HepG2 (cell line): ENCODE measurements around the gene WWP2. TPM values are rescaled to one million over a fixed set of nuclear protein-coding genes. Genes with fewer than 3 reads are reported as not detected.

Experiments used
- CAMTA2 ChIP-seq: sonication (generic); formaldehyde crosslinking; IDR thresholded peaks from 2 replicates; pipeline ENCODE4 v1.4.0; 2020; ENCODE audit warnings: mild to moderate bottlenecking, missing genetic modification reagents, borderline replicate concordance
- GATAD2A ChIP-seq: IDR thresholded peaks from 2 replicates; pipeline ENCODE4 v1.6.1; 2016
- HMG20B ChIP-seq: conservative IDR thresholded peaks from 2 replicates; pipeline ENCODE4 v1.6.1; 2016; ENCODE audit warnings: missing genetic modification reagents, missing compliant biosample characterization
- HNRNPUL1 ChIP-seq: fragments of 200-400 bp; formaldehyde crosslinking; IDR thresholded peaks from 2 replicates; pipeline ENCODE4 v1.6.1; 2017; ENCODE audit warnings: low read depth, mild to moderate bottlenecking, low read length, moderate library complexity
- JUNB ChIP-seq: sonication (generic); formaldehyde crosslinking; IDR thresholded peaks from 2 replicates; pipeline ENCODE4 v1.8.0; 2022; ENCODE audit warnings: missing genetic modification reagents, mild to moderate bottlenecking, borderline replicate concordance
- KDM1A ChIP-seq: IDR thresholded peaks from 2 replicates; pipeline ENCODE4 v1.6.1; 2016; ENCODE audit warnings: missing compliant biosample characterization
- MAF1 ChIP-seq: sonication (generic); formaldehyde crosslinking; IDR thresholded peaks from 2 replicates; pipeline ENCODE4 v1.5.0; 2020; ENCODE audit warnings: missing genetic modification reagents, borderline replicate concordance
- PHF21A ChIP-seq: sonication (generic); formaldehyde crosslinking; IDR thresholded peaks from 2 replicates; pipeline ENCODE4 v1.5.0; 2020; ENCODE audit warnings: mild to moderate bottlenecking, missing genetic modification reagents
- RFXANK ChIP-seq: IDR thresholded peaks from 2 replicates; pipeline ENCODE4 v1.6.1; 2016
- SMAD3 ChIP-seq: sonication (generic); formaldehyde crosslinking; IDR thresholded peaks from 2 replicates; pipeline ENCODE4 v1.4.0; 2020; ENCODE audit warnings: missing genetic modification reagents
- SOX5 ChIP-seq: IDR thresholded peaks from 2 replicates; pipeline ENCODE4 v1.6.1; 2016; ENCODE audit warnings: borderline replicate concordance
- ZNF230 ChIP-seq: sonication (generic); formaldehyde crosslinking; IDR thresholded peaks from 2 replicates; pipeline ENCODE4 v1.4.0; 2020; ENCODE audit warnings: mild to moderate bottlenecking, missing genetic modification reagents
- ZNF589 ChIP-seq: sonication (generic); formaldehyde crosslinking; conservative IDR thresholded peaks from 2 replicates; pipeline ENCODE4 v1.8.0; 2022; ENCODE audit warnings: mild to moderate bottlenecking, moderate library complexity, missing genetic modification reagents
- ZNF773 ChIP-seq: sonication (generic); formaldehyde crosslinking; IDR thresholded peaks from 2 replicates; pipeline ENCODE4 v1.4.0; 2020; ENCODE audit warnings: missing genetic modification reagents, borderline replicate concordance
- polyA plus RNA-seq, 8 experiments: library from polyadenylated mRNA; depleted of rRNA in 3 of 8; stranded (reverse) in 7 of 8; unstranded in 1 of 8; fragments of >200 nt; fragmentation: Illumina TruSeq in 4 of 8; extraction: Trizol in 4 of 8; gene quantifications; 2 replicates each; pipeline versions ENCODE4 v1.2.1 to v1.2.3, GENCODE V29; 2011 to 2016; ENCODE audit warnings: low read depth in 4 of 8, missing spikeins in 1 of 8, mixed read lengths in 1 of 8; ENCODE audit not compliant: insufficient read depth in 1 of 8
- total RNA-seq, 5 experiments: library from RNA; depleted of rRNA; stranded (reverse); fragments of >200 nt; fragmentation: Illumina TruSeq; extraction: Trizol; gene quantifications; 2 replicates each; pipeline ENCODE4 v1.2.3, GENCODE V29; 2016; ENCODE audit warnings: low read depth in 1 of 5
- TF ChIP-seq, protein P1 (sequence below): sonication (generic); formaldehyde crosslinking; IDR thresholded peaks from 2 replicates; pipeline ENCODE4 v1.4.0; 2020; ENCODE audit warnings: missing genetic modification reagents
- TF ChIP-seq, protein P2 (sequence below): sonication (generic); formaldehyde crosslinking; IDR thresholded peaks from 2 replicates; pipeline ENCODE4 v1.5.0; 2020; ENCODE audit warnings: mild to moderate bottlenecking, missing genetic modification reagents, borderline replicate concordance
- TF ChIP-seq, protein P3 (sequence below): IDR thresholded peaks from 2 replicates; pipeline ENCODE4 v1.6.1; 2018; ENCODE audit warnings: missing genetic modification reagents, mild to moderate bottlenecking, missing compliant biosample characterization
- TF ChIP-seq, protein P4 (sequence below): sonication (generic); formaldehyde crosslinking; IDR thresholded peaks from 2 replicates; pipeline ENCODE4 v1.5.0; 2020; ENCODE audit warnings: missing genetic modification reagents

WWP2 gene
- total and polyA plus RNA-seq, 2 of the 13 experiments (the other 11 are each of a cell fraction or from before 2014, with no cell fraction given) = 11.4 to 28.2 TPM

DNA sequence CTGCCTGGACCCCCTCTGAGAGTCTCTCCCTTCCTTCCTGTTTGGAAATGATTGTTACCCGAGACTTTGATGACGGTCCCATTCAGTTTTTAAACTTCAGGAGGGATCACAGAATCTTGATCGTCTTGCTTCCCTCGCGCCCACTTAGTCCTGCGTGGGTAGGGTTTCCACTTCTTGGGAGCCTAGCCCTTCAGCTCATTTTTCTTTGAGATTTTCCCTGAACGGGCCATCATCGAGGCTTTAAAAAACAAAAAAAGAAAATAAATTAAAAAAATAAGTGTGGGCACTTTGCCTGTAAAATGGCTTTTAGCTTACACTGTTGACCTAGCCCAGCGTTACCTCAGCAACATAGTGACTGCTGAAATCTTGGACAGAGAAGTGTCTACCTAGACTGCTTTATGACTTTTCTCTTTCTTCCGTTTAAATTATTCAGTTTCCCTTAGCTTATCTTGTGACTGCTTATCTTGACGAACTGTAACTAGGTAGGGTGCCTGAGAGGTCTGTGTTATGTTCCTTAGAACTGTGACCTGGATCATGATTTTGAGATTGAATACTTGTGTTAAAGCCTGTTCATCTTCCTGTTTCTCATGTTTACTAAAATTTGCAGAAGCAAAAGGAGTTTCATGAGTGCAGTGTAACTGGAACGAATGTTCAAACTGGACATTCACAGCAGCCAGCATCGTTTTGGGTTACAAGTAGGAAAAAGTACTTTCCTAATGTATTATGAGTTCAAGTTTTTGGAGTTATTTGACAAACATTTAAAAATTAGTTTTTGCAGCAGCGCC is 874 bp downstream of the WWP2 start (continued):
- TF ChIP-seq, protein P1, sequence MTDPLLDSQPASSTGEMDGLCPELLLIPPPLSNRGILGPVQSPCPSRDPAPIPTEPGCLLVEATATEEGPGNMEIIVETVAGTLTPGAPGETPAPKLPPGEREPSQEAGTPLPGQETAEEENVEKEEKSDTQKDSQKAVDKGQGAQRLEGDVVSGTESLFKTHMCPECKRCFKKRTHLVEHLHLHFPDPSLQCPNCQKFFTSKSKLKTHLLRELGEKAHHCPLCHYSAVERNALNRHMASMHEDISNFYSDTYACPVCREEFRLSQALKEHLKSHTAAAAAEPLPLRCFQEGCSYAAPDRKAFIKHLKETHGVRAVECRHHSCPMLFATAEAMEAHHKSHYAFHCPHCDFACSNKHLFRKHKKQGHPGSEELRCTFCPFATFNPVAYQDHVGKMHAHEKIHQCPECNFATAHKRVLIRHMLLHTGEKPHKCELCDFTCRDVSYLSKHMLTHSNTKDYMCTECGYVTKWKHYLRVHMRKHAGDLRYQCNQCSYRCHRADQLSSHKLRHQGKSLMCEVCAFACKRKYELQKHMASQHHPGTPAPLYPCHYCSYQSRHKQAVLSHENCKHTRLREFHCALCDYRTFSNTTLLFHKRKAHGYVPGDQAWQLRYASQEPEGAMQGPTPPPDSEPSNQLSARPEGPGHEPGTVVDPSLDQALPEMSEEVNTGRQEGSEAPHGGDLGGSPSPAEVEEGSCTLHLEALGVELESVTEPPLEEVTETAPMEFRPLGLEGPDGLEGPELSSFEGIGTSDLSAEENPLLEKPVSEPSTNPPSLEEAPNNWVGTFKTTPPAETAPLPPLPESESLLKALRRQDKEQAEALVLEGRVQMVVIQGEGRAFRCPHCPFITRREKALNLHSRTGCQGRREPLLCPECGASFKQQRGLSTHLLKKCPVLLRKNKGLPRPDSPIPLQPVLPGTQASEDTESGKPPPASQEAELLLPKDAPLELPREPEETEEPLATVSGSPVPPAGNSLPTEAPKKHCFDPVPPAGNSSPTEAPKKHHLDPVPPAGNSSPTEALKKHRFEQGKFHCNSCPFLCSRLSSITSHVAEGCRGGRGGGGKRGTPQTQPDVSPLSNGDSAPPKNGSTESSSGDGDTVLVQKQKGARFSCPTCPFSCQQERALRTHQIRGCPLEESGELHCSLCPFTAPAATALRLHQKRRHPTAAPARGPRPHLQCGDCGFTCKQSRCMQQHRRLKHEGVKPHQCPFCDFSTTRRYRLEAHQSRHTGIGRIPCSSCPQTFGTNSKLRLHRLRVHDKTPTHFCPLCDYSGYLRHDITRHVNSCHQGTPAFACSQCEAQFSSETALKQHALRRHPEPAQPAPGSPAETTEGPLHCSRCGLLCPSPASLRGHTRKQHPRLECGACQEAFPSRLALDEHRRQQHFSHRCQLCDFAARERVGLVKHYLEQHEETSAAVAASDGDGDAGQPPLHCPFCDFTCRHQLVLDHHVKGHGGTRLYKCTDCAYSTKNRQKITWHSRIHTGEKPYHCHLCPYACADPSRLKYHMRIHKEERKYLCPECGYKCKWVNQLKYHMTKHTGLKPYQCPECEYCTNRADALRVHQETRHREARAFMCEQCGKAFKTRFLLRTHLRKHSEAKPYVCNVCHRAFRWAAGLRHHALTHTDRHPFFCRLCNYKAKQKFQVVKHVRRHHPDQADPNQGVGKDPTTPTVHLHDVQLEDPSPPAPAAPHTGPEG (CRISPR knock-in tag) = 0 out of 2 replicates have a peak, but pooled peaks have one; percentile 33
- TF ChIP-seq ZNF230 (CRISPR knock-in tag) (no peak), KDM1A (CRISPR knock-in tag) (no peak), CAMTA2 (CRISPR knock-in tag) (no peak; the same call in 1 of the 2 replicates), SOX5 (CRISPR knock-in tag) (no peak), RFXANK (no peak), MAF1 (CRISPR knock-in tag) (no peak), JUNB (CRISPR knock-in tag) (no peak), SMAD3 (no peak), GATAD2A (CRISPR knock-in tag) (peak; percentile 30), ZNF773 (CRISPR knock-in tag) (no peak), HNRNPUL1 (no peak), HMG20B (CRISPR knock-in tag) (no peak), PHF21A (no peak), ZNF589 (CRISPR knock-in tag) (no peak)
- TF ChIP-seq, protein P2, sequence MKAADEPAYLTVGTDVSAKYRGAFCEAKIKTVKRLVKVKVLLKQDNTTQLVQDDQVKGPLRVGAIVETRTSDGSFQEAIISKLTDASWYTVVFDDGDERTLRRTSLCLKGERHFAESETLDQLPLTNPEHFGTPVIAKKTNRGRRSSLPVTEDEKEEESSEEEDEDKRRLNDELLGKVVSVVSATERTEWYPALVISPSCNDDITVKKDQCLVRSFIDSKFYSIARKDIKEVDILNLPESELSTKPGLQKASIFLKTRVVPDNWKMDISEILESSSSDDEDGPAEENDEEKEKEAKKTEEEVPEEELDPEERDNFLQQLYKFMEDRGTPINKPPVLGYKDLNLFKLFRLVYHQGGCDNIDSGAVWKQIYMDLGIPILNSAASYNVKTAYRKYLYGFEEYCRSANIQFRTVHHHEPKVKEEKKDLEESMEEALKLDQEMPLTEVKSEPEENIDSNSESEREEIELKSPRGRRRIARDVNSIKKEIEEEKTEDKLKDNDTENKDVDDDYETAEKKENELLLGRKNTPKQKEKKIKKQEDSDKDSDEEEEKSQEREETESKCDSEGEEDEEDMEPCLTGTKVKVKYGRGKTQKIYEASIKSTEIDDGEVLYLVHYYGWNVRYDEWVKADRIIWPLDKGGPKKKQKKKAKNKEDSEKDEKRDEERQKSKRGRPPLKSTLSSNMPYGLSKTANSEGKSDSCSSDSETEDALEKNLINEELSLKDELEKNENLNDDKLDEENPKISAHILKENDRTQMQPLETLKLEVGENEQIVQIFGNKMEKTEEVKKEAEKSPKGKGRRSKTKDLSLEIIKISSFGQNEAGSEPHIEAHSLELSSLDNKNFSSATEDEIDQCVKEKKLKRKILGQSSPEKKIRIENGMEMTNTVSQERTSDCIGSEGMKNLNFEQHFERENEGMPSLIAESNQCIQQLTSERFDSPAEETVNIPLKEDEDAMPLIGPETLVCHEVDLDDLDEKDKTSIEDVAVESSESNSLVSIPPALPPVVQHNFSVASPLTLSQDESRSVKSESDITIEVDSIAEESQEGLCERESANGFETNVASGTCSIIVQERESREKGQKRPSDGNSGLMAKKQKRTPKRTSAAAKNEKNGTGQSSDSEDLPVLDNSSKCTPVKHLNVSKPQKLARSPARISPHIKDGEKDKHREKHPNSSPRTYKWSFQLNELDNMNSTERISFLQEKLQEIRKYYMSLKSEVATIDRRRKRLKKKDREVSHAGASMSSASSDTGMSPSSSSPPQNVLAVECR (CRISPR knock-in tag) = no peak
- TF ChIP-seq, protein P3, sequence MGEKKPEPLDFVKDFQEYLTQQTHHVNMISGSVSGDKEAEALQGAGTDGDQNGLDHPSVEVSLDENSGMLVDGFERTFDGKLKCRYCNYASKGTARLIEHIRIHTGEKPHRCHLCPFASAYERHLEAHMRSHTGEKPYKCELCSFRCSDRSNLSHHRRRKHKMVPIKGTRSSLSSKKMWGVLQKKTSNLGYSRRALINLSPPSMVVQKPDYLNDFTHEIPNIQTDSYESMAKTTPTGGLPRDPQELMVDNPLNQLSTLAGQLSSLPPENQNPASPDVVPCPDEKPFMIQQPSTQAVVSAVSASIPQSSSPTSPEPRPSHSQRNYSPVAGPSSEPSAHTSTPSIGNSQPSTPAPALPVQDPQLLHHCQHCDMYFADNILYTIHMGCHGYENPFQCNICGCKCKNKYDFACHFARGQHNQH = peak; percentile 28; the same call in 1 of the 2 replicates
- TF ChIP-seq, protein P4, sequence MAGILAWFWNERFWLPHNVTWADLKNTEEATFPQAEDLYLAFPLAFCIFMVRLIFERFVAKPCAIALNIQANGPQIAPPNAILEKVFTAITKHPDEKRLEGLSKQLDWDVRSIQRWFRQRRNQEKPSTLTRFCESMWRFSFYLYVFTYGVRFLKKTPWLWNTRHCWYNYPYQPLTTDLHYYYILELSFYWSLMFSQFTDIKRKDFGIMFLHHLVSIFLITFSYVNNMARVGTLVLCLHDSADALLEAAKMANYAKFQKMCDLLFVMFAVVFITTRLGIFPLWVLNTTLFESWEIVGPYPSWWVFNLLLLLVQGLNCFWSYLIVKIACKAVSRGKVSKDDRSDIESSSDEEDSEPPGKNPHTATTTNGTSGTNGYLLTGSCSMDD (CRISPR knock-in tag) = no peak
